ENCODE data around the gene MDN1.
"Not testable (repeated sequence)": the region's sequence is repeated elsewhere in the genome, so short reads cannot be mapped to it uniquely, and the experiment has no call there.

MDN1 gene

DNA sequence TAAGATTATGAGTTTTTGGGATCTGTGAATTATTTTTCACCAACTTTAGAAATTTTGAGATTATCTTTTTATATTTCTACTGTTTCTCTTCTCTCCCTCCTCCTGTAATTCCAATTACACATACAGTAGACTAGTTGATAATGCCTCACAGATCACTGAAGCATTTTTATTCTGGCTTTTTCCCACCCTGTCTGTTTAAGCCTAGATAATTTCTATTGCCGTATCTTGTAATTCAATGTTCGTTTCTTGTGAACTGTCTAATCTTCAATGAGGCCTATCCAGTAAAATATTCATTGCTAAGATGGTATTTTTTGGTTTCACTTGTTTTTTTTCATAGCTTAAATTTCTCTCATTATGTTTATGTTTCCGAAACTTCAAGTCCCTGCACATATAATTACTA, 12.0 kb downstream of the MDN1 start:
- no peak for DNase-seq

GRCh38 chr6:89805814-89806371, 13.7 kb downstream of the MDN1 start:
- DNase-seq: no peak

- no peak for DNase-seq
These were observed 16.3 kb downstream of the MDN1 start for GRCh38 chr6:89803271-89803670.

DNA sequence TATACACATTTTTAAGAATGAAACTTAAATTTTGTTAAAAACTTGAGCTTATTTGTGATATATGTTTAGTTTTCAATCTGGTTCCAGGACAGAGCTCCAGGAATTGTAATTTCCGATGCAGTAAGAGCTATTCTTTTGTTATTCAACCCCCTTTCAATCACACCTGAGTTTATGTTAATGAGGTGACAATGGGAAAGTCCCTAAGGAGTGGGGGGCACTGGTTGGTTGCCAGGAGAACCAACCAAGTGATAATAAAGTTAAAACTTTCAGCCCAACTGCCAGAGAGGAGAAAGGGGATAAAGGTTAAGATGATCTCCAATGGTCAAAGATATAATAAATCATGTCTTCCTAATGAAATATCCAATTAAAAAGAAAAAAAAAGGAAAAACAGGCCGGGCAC, 19.8 kb downstream of the MDN1 start:
- no peak for DNase-seq

DNA sequence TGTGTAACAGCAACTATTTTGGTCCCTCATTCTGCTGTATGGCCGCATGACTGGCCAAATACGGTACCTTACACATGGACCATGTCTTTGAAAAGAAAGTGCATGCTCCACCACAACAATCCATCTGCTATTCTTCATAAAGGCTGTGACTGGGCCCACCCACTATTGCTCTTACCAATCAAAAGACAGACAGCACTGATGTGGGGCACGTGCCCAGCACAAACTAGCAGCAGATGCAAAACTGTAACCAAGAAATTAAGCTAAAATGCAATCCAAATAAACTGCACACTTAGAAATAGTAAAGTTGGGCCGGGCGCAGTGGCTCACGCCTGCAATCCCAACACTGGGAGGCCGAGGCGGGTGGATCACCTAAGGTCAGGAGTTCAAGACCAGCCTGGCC, 20.5 kb downstream of the MDN1 start:
- no peak for DNase-seq

- no peak for DNase-seq
These were observed 22.3 kb downstream of the MDN1 start for GRCh38 chr6:89797317-89797716.

DNA sequence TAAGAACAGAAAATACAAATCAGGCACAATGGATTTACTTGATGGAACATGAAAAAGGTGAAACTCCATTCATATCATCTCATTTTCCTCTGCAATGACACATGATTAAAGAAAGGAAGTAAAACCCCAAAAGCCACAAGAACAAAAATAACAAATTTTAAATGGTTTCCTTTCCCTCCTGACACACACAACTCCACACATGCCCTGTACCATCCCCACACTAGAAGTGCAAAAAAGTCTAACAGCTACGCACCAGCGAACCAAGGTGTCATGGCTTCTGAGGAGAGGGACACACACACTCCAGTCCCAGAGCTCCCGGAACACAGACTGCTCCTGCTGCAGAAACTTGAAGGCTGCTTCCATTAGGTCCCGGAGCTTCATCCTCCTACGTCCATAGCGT, 25.3 kb downstream of the MDN1 start:
- no peak for DNase-seq

DNA sequence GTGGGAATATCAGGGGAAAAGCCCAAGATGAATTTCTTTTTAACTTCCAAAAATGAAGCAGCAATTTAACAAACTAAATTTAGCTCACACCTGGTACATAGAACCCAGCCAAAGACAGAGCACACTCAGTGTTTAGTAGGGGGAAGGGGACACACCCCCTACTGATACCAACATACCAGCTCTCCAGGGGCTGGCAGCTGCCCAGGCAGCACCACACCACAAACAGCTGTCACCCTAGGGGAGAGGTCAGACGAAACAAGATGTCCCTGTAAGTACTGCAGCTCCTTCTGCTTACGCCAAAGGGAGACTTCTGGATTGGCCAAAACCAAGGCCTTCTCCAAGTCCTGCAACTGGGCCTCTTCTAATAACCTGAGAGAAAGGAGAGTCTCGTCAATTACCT, 26.0 kb downstream of the MDN1 start:
- no peak for DNase-seq

DNA sequence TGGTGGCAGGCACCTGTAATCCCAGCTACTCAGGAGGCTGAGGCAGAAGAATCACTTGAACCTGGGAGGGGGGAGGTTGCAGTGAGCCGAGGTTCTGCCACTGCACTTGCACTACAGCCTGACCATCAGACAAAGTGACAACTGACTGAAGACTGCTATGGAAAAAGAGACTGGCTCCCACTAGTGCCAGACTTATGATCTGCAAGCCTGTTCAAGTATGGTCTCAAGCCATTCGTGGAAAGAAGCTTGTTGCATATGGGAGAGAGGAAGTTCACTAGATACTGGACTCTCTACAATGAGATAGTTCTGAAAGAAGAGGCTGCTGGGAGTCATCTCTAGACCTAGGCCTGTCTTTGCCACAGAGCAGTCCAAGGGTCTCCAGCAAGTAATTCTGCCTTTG, 26.7 kb downstream of the MDN1 start:
- DNase-seq: no peak

DNA sequence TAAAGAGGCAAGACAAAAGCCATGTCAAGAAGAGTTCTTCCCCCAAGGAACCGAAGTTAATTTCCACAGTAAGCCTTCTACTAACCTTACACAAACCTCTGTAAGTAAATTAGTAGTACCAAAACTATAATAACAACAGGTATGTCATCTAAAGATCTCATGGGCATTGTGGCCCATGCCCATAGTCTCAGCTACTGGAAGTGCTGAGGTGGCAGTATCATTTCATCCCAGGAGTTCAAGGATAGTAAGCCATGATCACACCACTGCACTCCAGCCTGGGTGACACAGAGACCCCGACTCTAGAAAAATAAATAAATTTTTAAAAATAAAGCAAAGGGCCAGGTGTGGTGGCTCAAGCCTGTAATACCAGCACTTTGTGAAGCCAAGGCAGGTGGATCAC, 29.2 kb downstream of the MDN1 start:
- no peak for DNase-seq

DNA sequence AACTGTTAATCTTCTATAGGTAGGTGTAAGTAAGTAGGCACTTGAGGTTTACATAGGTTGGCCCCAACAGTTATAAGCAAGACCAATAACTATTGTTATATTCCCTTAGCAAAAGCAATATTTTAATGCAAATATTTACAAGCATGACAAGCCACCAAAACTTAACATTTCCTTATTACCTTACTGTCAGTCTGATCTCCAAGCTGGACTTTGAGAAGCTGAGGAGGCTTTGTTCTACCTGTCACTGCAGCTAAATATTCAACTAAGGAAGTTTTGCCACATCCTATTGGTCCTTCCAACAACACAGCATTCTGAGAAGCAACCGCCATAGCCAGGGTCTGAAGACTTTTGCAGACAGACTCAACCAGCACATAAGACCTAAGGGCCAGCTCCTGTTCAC, 29.6 kb downstream of the MDN1 start:
- DNase-seq: no peak

DNA sequence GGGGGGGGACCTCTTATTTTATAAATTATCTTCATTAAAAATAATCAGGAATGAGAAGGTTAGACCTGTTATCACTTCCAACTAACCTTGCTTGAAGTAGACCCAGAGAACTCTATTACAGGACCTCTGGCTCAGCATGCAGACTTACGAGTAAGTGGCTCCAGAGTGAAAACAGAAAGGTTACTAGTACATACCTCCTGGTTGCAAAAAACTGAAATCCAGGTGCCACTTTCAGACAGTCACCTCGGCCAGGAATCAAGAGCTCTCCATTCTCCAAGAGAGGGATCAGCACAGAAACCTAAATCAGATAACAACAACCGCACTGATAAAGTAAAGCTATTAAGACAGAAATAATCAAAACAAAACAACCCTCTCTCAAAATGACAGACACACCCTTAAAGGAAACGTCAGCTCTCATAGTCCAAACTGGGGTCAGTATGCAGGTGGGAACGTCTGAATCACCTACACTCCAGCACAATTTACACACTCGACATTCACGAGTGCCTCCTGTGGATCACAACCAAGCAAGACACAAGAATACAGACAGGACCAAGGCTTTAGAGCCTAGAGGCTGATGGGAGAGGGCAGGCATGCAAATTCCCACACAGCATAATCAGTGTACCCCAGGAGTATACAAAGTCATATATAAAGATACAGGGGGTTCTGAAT, 31.8 kb downstream of the MDN1 start:
- no peak for DNase-seq

DNA sequence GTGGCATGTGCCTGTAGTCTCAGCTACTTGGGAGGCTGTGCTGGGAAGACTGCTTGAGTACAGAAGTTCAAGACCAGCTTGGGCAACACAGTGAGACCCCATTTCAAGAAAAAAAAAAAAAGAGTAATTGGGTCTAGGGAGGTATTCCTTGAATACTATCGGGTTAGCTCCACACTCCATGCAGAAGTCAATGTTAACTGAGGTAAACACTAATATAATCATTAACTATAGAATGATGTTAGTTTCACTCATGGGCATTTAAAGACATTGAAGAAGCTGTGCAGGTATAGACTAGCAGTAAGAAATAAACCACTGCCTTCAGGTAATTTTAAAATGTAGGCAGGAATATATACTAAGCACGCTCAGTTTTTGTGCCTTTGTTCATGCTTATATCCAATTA, 32.6 kb downstream of the MDN1 start:
- no peak for DNase-seq

- no peak for DNase-seq
These were observed 34.8 kb downstream of the MDN1 start for GRCh38 chr6:89784838-89785237.

GRCh38 chr6:89783293-89783692, 36.3 kb downstream of the MDN1 start:
- not testable (repeated sequence) for DNase-seq

DNA sequence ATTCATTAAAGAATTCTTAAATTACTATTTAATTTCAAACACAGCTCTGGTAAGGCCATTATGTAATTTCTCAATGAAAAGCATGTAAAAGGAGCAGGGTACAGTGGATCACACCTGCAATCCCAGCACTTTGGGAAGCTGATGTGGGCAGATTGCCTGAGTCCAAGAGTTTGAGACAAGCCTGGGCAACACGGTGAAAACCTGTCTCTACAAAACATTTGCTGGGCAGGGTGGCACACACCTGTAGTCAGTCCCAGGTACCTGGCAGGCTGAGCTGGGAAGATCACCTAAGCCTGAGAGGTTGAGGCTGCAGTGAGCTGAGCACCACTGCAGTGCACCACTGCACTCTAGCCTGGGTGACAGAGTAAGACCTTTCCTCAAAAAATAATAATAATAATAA, 37.4 kb downstream of the MDN1 start:
- no peak for DNase-seq

DNA sequence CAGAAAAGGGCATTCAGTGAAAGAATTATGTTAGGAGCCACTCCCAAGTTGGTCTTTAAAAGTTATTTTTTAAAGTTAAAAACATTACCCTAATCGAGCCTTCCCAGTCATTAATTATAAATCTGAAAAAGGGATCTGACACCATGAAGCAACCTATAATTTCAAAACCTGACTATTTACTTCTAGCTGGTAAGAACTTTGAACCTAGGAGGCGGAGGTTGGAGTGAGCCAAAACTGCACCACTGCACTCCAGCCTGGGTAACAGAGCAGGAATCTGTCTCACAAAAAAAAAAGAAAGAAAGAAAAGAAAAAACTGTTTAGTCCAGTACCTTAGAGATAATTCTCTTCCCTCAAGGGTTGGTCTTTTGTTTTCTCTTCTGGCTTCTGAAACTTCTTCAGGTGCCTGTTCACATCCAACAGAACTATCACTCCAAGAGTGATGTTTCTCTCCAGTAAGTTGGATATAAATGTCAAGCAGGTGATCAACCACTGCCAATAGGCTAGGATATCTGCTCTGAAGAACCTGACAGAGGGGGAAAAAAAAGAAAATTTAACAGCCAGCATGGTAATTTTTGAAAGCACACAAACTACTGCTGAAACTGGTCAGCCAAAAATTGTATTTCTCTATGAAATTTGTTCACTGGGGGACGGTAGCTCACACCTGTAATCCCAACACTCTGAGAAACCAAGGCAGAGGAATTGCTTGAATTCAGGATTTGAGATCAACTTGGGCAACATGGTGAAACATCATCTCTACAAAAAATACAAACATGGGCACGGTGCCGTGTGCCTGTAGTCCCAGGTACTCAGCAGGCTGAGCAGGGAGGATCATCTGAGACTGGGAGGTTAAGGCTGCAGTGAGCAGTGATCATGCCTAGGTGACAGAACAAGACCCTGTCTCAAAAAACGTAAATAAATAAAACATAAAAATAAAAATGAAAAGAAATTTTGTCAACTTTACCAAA, 38.2 kb downstream of the MDN1 start:
- DNase-seq: no peak

DNA sequence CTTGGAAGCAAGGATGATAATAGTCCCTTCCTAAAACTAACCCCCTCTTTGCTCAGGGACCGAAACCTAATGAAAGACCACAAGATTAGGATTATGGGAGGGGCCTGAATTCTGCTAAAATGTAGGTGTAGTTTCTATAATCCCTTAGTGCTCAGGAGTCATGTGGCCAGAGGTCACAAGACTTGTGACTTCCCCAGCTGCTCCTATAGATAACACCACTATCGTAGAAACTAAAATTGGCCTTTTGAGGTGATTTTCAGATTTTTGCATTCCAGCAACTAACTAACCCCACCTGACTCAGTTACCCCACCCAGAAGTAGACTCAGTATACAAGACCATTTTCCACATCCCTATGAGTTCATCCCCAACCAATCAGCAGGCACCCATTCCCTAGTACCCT, 42.1 kb downstream of the MDN1 start:
- DNase-seq: no peak

DNA sequence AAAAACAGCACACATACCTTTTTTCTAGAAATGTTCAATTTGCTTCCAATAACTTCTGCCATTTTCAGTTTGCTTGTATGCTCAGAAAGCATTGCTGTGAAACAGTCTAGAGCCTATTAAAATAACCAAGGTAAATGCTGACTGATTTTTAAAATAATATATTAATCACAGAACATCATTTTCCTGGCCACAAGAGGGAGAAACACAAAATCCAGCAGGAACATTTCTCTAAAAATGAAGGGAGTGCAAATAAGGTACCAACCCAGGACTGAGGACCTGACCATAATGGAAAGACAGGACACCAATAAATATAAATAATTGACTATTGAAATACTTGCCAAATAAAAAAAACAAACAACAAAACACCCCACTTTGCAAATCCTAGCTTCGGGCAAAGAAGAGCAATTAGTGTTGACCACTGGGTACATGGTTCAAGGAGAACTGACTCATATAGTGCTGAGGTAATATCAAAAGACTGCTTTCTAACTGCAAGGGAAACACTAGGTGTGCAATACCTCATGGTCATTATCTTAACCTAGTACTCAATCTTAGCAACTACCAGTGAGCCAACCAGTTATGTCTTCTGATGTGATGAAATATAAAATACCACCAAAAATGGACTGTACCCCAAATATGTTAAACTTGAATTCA, 42.9 kb downstream of the MDN1 start:
- DNase-seq: no peak

DNA sequence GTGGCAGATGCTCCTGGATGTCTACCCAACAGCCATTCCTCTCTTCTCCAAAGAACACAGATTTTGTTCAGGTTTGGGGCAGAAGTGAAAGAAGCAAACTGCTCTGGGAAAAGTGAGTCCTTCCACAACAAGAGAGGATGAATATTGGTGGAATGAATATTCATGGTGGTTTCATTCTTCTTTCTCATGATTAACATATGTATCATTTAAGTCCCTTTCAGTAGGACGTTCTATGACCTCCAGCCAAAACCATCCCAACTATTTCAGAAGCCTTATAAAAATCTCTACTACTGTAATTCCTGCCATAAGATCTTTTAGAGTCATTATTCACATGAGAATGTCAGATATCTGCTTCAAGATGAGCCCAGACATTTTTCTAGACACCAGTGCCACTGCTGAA, 44.4 kb downstream of the MDN1 start:
- DNase-seq: no peak

GRCh38 chr6:89769572-89769971, 50.0 kb downstream of the MDN1 start:
- DNase-seq: no peak

- no peak for DNase-seq
These were observed 51.3 kb downstream of the MDN1 start for GRCh38 chr6:89768324-89768723.

GRCh38 chr6:89763550-89763949, 56.0 kb downstream of the MDN1 start:
- DNase-seq: no peak

GRCh38 chr6:89758830-89759229, 60.8 kb downstream of the MDN1 start:
- DNase-seq: no peak
